ENCODE results near the gene PPP2R2C.

Gene PPP2R2C

DNA sequence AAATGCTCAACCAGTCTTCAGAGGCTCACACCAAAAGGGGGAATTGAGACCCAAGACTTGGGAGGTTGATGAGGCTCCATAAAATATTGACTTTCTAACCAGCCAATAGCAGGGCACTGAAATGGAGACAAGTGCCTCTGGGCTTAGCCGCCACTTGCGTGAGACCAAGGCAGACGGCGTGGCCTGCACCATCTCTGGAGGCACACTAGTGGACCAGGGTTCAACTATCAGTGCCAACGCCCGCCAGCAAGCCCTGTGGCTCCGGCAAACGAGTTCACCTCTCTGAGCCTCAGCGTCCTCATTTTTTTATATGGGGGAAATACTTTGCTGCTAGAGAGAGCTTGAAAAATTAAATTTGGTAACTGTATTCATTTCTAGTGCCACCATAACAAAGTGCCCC lies 50.3 kb downstream of the PPP2R2C start:
- no peak for DNase-seq

DNA sequence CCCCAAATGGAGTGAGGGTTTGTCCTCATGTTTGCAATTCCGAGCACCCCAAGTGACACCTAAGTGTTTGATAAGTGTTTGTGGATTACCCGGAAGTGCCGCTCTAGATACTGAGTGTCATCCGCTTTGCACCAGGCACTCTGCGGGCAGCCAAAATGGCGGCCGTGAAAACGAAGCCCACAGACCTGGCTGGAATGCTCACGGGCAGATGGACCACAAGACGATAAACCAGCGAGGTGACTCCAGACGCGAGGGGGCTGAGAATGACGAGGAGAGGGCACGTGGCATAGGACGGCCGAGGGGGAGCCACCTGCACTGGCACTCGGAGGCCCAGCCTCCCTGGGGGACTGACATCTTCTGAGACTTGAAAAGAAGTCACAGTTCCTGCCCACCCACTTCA lies 51.0 kb downstream of the PPP2R2C start:
- DNase-seq = no peak

DNA sequence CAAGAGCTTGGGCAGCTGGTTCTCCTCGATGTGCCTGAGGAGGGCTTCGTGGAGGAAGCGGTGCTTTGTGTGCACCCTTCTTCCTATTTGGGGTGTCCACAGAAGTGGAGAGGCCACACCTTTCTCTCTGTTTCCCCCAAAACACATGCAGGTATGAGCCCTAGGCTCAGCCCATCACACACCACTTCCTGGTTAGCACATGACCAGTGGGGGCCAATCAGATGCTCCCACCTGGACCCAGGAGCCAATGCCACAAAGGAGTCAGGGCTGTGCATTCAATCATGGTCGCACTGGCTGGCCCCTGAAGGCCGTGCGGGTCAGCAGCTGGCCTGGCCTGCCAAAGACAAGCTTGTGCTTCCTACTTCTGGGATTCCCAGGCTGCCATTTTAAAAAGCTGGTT lies 51.4 kb downstream of the PPP2R2C start:
- no peak for DNase-seq

DNA sequence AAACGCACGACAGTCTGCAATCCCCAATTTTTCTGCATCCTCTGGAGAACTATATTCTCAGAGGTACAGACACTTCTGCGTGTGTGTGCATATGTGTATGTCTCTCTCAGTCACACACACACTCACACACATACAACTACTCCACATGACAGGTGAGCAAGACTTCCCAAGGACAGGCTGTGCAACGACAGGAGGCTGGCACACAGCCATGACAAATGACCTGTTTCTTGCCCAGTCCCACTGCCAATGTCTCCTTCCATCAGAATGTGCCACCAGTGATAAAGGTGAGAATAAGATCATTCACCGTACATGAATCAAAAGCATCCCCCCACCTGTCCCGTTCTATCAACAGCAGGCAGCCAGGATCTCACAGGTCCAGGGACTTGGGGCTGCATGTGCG lies 52.4 kb downstream of the PPP2R2C start:
- DNase-seq = no peak

- DNase-seq = no peak
Measured at GRCh38 chr4:6419452-6420028, 52.9 kb downstream of the PPP2R2C start.

GRCh38 chr4:6418193-6418755 lies 54.1 kb downstream of the PPP2R2C start:
- DNase-seq = no peak

- no peak for DNase-seq
Measured at GRCh38 chr4:6417516-6418050, 54.8 kb downstream of the PPP2R2C start.

DNA sequence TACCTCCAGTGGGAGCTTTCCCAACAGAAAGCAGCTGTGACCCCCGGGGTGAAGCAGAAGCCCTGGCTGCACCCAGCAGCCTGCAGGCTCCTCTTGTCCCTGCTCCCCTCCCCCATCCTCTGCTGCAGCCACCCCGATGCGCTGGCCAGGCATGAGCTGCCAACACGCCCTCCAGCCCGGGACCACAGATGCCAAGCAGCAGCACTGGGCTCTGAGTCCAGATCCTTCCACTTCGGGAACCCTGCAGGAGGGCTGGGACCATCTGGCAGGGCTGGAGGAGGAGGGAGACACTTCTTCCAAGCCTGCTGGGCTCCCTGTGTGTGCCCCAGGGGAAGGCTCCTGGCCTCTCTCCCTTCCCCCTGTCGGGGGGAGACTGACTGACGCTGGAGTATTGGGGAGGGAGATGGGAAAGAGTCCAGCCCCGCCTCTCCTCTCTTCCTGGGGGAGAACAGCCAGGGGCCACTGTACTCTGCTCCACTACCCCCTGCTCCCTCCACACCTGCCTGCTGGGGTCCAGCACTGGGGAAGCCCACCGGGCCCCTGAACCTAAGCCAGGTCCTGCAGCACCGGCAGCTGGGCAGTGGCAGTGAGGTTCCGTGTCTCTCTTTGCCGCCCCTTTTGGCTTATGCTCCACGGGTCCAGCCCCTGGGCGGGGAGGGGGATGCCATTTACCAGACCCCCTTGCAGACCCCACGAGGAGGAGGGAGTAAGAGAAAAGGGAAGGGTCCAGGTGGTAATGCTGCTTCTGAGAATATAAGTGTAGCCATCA lies 55.7 kb downstream of the PPP2R2C start:
- peak; percentile 28 for DNase-seq

- no peak for DNase-seq
Measured at GRCh38 chr4:6415031-6415705, 57.2 kb downstream of the PPP2R2C start.

DNA sequence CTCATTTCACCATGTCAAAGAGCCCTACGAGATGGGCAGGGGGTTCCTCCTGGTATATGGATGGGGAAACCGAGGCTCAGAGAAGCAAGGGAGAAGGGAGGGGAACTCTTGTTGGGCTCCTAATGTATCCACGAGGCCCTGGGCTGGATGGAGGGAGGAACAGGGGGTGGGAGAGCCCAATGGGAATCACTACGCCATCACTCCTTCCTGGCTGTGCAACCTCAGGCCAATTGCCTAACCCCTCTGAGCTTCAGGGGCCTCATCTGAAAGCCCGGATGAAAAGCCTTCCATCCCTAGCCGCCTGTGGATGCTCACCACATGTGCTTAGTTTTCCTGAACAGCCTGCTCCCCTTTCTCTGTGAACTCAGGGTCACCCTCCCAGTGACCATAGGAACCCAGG lies 57.8 kb downstream of the PPP2R2C start:
- no peak for DNase-seq

DNA sequence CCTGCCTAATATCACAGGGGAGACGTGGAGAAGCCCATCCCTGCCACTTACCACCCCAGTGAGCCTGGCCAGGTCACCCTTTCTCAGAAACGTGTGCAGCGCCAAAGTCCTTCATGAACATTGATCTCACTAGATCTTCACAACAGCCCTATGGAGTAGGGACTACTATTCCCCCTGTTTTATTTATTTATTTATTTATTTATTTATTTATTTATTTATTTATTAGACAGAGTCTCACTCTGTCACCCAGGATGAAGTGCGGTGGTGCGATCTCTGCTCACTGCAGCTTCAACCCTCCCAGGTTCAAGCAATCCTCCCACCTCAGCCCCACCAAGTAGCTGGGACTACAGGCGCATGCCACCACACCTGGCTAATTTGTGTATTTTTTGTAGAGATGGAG lies 61.8 kb downstream of the PPP2R2C start:
- no peak for DNase-seq

GRCh38 chr4:6410068-6410467 lies 62.3 kb downstream of the PPP2R2C start:
- no peak for DNase-seq

DNA sequence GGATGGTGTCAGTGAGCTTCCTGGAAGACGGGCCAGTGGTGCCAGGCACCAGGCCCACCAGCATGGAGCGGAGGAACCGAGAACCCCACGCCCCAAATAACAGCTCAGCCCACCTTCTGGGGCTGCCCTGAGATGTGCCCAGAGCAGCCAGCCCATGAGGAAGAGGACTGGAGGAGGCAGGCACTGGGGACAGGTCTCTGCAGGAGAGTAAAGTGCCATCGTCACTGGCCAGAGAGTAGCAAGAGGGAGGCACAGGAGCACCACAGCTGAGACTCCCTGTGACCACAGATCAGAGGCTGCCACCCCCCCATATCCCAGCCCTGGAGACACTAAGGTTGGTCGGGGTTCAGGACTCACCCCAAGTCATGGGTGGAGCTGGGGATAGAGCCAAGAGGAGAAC lies 63.0 kb downstream of the PPP2R2C start:
- DNase-seq = no peak

DNA sequence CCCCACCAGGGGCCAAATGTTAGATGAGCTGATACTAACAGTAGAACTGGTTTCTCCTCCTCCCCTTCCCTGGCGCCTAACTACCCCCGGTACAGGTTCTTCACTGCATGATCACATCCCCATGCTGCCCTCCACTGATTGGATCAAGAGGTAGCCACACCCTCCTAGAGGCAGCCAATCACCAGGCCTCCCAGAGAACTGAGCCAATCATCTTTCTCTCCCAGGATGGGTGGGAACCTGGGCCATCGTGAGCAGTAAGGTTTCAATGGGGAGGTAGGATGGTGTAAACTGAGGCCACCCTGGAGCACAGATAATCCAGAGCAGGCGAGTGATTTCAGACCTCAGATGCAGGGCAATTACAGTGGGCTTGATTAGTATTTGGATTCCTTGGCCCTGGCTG lies 64.2 kb downstream of the PPP2R2C start:
- no peak for DNase-seq

- no peak for DNase-seq
Measured at GRCh38 chr4:6405397-6405706, 67.1 kb downstream of the PPP2R2C start.

DNA sequence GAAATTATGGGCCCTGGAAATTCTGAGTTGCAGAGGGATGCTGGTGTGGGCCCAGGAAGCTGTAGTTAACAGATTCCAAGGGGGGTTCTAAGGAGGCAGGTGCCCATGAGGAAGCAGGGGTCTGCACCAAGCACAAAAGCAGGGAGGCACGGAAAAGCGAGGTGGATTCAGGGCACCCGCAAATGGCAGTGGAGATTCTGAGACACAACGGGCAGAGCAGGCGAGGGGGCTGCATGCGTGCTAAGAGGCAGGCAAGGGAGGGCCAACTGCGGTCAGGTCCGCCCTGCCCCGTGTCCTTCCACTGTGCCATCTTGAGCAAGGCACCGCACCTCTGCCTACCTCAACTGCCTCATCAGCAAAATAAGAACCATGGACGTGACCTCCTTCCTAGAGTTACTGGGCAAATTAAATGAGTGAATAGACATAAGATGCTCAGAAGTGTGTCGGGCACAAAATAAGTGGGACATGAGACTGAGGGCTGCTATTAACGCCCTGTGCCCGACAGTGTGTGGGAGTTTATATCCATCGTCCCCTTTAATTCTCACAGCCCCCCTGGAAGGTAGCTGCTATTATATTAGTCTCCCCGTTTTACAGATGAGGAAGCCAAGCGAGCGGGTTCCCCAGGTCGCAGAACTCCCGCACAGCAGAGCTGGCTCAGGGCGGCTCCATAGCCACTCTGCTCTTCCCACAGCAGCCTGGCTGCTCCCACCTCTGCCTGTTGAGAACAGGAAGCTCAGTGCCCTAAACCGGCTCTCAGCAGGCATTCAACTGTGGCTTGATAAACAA lies 67.6 kb downstream of the PPP2R2C start:
- no peak for DNase-seq

DNA sequence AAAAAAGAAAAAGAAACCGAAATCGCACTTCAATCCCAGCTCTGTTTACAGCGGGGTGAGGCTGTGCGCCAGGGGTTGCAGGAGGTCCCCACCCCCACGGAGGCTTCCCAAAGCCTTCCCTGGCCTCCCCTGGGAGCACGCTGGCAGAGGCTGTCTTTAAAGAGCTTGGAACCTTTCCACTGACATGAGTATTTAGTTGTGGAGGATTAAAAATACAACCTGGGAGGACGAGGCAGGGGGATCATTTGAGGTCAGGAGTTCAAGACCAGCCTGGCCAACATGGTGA lies 69.1 kb downstream of the PPP2R2C start:
- peak; percentile 44 for DNase-seq

DNA sequence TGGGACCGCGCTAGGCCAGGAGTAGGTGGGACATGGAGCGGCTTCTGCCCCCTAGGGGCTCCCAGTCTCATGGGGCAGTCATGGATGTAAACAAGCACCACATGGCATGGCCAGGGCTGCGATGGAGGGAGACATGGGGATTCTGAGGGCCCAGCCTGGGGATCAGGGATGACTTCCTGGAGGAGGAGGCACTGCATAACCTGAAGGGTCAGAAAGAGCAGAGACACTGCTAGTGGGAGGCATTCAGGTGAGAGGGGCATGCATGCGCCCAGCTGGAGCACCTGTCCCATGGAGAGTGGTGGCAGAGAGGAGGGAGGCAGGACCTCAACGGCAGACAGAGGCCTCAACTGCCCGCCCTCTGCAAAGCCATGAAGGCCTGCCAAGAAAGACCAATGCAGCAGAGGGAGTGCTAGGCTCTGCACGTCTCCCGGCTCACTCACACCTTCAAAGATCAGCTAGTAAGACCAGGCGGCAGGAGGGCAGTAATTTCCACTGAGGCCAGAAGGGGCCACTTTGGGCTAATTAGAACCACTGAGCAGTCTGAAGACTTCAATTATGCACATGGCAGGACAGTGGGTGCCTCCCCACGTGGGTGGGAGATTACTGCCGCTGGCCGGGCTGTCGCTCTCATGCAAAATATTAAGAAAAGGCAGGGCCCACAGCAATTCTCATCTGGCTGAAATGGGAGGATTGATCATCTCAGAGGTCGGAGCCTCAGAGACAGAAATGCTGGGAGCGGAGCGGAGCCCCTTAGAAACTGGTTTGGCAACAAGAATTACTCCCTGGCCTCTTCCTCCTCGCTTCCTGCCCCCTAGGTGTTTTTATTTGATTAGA lies 69.6 kb downstream of the PPP2R2C start:
- no peak for DNase-seq

DNA sequence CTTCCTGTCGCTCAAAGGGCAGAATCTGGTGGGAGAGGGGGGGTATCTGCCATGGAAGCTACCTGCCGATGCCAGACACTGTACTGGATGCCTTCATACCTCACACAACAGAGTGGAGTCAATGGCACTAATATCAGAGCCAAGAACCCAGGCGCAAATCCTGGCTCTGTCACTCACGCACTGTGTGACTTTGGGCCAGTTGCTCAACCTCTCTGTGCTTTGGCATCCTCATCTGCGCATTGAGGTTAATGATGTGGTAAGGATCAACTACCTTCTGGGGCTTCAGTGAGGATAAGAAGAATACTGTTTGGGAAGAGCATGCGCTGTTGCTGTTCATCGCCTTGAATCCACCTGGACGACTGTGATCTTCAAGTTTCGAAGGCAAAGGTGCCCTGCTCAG lies 70.6 kb downstream of the PPP2R2C start:
- DNase-seq = no peak

- DNase-seq = no peak
Measured at GRCh38 chr4:6396696-6397236, 75.6 kb downstream of the PPP2R2C start.

GRCh38 chr4:6395466-6396228 lies 76.8 kb downstream of the PPP2R2C start:
- DNase-seq = peak; percentile 22
